ENCODE measurements around the gene ARMC12. TPM values are rescaled to one million over a fixed set of nuclear protein-coding genes. Genes with fewer than 3 reads are reported as not detected.

ARMC12 gene
- total RNA-seq, 3 donors from 2014 or later (not counting 1 experiment from before 2014, with no cell fraction given) = 0.59 to 1.5 (median 0.64) TPM

- H3K27me3 Mint-ChIP-seq (ENCODE audit: low read depth in 2 of 2) = peaks cover 0 to 3% of the 10 kb centered on the region in 2 donors
- DNase-seq = no peak
- TF ChIP-seq CTCF (IDR thresholded peaks at IDR 0.05) = no peak
- no peaks in the 10 kb centered on the region for H3K36me3 Mint-ChIP-seq
- Histone ChIP-seq H3K36me3 (ENCODE audit: control insufficient read depth, insufficient read depth, low read length) (no peaks in the 10 kb centered on the region), H3K27ac (ENCODE audit: low read length) (no peak overlapping the region), H3K27me3 (ENCODE audit: control insufficient read depth, insufficient read depth, low read length) (no peaks in the 10 kb centered on the region), H3K9me3 (ENCODE audit: control insufficient read depth, insufficient read depth, low read length) (no peaks in the 10 kb centered on the region), H3K4me3 (ENCODE audit: low read length) (no peak overlapping the region), H3K4me1 (ENCODE audit: control insufficient read depth, insufficient read depth, low read length) (peaks cover 21% of the 10 kb centered on the region)
- intact Hi-C loops (cut with micrococcal nuclease) = loop anchor here (5.0 kb wide), 1 partner anchor 443 kb away; the partner anchor contains the start of gene DEF6
- H3K4me3 Mint-ChIP-seq = no peak overlapping the region
- no peak for ATAC-seq
- no peaks in the 10 kb centered on the region for H3K9me3 Mint-ChIP-seq
- WGBS (ENCODE audit: insufficient coverage) = 95% methylated on average over 4 of the region's 5 CpGs
- peaks cover 16 to 18% of the 10 kb centered on the region in 2 donors for H3K4me1 Mint-ChIP-seq
- no peak overlapping the region for H3K27ac Mint-ChIP-seq
Observed at GRCh38 chr6:35739645-35740524, 3.1 kb downstream of the ARMC12 start.

DNA sequence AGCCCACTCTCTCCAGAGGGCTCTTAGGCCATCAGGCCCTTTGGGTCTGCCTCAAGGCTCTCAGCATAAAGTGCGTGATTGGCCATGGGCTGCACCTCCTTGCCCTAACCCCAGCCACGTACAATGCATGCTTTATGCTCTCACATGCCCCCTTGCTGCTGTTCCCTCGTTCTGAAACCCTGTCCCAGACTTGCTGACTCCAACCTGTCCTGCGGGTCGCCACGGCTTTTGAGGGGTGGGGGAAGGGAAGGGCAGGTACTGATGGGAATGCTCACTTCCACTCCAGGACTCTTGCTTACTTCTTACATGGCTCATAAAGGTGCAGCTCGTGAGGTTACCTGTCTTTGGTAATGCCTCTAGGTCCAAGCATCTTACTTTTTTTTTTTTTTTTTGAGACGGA, 6.0 kb downstream of the ARMC12 start:
- no peaks in the 10 kb centered on the region for H3K9me3 ChIP-seq (ENCODE audit: control insufficient read depth, insufficient read depth, low read length)
- Mint-ChIP-seq H3K4me1 (peaks cover 0 to under 1% of the 10 kb centered on the region in 2 donors), H3K9me3 (peaks cover 0 to 3% of the 10 kb centered on the region in 2 donors), H3K36me3 (no peaks in the 10 kb centered on the region), H3K27me3 (ENCODE audit: low read depth in 2 of 2) (peaks cover 0 to 3% of the 10 kb centered on the region in 2 donors), H3K4me3 (no peak overlapping the region), H3K27ac (no peak overlapping the region)
- H3K27me3 ChIP-seq (ENCODE audit: control insufficient read depth, insufficient read depth, low read length) = no peaks in the 10 kb centered on the region
- no peak overlapping the region for H3K4me3 ChIP-seq (ENCODE audit: low read length)
- ATAC-seq (no peak), DNase-seq (no peak)
- H3K36me3 ChIP-seq (ENCODE audit: control insufficient read depth, insufficient read depth, low read length) = no peaks in the 10 kb centered on the region
- no peak for TF ChIP-seq CTCF (IDR thresholded peaks at IDR 0.05)
- no peaks in the 10 kb centered on the region for H3K4me1 ChIP-seq (ENCODE audit: control insufficient read depth, insufficient read depth, low read length)
- intact Hi-C loops (cut with micrococcal nuclease) = no loop called here
- H3K27ac ChIP-seq (ENCODE audit: low read length) = no peak overlapping the region
- 88% methylated on average over 8 of the region's 8 CpGs for WGBS (ENCODE audit: insufficient coverage)

DNA sequence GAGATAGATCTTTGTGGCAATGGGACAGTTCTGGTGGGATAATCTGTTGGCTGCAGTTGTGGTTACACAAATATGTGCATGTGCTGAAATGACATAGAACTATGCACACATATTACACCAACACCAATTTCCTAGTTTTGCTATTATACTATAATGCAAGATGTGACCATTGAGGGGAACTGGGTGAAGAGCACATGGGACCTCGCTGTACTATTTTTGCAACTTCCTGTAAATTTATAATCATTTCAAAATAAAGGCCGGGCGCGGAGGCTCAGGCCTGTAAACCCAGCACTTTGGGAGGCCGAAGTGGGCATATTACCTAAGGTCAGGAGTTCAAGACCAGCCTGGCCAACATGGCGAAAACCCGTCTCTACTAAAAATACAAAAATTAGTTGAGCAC, 8.7 kb downstream of the ARMC12 start:
- no peaks in the 10 kb centered on the region for H3K27me3 ChIP-seq (ENCODE audit: control insufficient read depth, insufficient read depth, low read length)
- no peak overlapping the region for H3K4me3 ChIP-seq (ENCODE audit: low read length)
- no peaks in the 10 kb centered on the region for H3K4me1 ChIP-seq (ENCODE audit: control insufficient read depth, insufficient read depth, low read length)
- H3K36me3 Mint-ChIP-seq = no peaks in the 10 kb centered on the region
- TF ChIP-seq CTCF (IDR thresholded peaks at IDR 0.05) = no peak
- H3K9me3 ChIP-seq (ENCODE audit: control insufficient read depth, insufficient read depth, low read length) = no peaks in the 10 kb centered on the region
- intact Hi-C loops (cut with micrococcal nuclease) = no loop called here
- H3K4me3 Mint-ChIP-seq = no peak overlapping the region
- no peaks in the 10 kb centered on the region for H3K36me3 ChIP-seq (ENCODE audit: control insufficient read depth, insufficient read depth, low read length)
- no peak for DNase-seq
- ATAC-seq = no peak
- no peaks in the 10 kb centered on the region for H3K4me1 Mint-ChIP-seq
- H3K27ac ChIP-seq (ENCODE audit: low read length) = no peak overlapping the region
- 91% methylated on average over 7 of the region's 7 CpGs for WGBS (ENCODE audit: insufficient coverage)
- H3K27me3 Mint-ChIP-seq (ENCODE audit: low read depth in 2 of 2) = peaks cover 0 to 3% of the 10 kb centered on the region in 2 donors
- H3K27ac Mint-ChIP-seq = no peak overlapping the region
- H3K9me3 Mint-ChIP-seq = peaks cover 0 to 4% of the 10 kb centered on the region in 2 donors
